Body of pancreas (tissue), 4 donors: ENCODE measurements around the gene DLX5.

Experiments used
- CTCF ChIP-seq, 7 experiments: fragments of 450-650 bp in 4 of 7; fragments of 200-600 bp in 3 of 7; sonication (generic) in 3 of 7; IDR thresholded peaks; one replicate each; pipeline ENCODE4 v1.5.1; 2016 to 2019; ENCODE audit warnings: antibody characterized with exemption in 7 of 7
- POLR2A ChIP-seq, 3 donors: fragments of 450-650 bp; IDR thresholded peaks; one replicate each; pipeline ENCODE4 v1.6.1; 2016; ENCODE audit warnings: antibody characterized with exemption in 3 of 3, mild to moderate bottlenecking in 2 of 3

- no peak for TF ChIP-seq POLR2A (IDR thresholded peaks at IDR 0.05)
- no peak for TF ChIP-seq CTCF (IDR thresholded peaks at IDR 0.05)
Measured at GRCh38 chr7:97011536-97012364, 12.9 kb downstream of the DLX5 start.
